NCI-H2029 treated with DMSO at 0.1 percent for 48 hours (cell line): ENCODE data around the gene MRTFA.
"Not testable (repeated sequence)": the region's sequence is repeated elsewhere in the genome, so short reads cannot be mapped to it uniquely, and the experiment has no call there.

Experiments
- DNase-seq: peaks from one replicate; lab custom pipeline; 2025; lab: John Stamatoyannopoulos, UW

Gene MRTFA

DNA sequence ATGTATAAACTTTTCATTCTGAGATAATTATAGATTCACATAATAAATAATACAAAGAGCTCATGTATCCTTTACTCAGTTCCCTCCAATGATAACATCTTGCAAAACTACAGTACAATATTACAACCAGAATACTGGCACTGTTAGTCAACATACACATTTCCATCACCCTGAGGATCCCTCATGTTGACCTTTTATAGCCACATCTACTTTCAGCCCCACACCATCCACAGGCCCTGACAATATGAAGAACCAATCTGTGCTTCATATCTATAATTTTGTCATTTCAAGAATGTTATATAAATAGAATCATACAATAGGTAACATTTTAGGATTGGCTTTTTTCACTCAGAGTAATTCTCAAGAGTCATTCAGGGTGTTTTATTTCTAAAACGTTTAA, 115.5 kb downstream of the MRTFA start:
- DNase-seq, result no peak

- DNase-seq, result no peak
These were observed 116.0 kb downstream of the MRTFA start for GRCh38 chr22:40520562-40520961.

- no peak for DNase-seq
These were observed 116.6 kb downstream of the MRTFA start for GRCh38 chr22:40519948-40520331.

DNA sequence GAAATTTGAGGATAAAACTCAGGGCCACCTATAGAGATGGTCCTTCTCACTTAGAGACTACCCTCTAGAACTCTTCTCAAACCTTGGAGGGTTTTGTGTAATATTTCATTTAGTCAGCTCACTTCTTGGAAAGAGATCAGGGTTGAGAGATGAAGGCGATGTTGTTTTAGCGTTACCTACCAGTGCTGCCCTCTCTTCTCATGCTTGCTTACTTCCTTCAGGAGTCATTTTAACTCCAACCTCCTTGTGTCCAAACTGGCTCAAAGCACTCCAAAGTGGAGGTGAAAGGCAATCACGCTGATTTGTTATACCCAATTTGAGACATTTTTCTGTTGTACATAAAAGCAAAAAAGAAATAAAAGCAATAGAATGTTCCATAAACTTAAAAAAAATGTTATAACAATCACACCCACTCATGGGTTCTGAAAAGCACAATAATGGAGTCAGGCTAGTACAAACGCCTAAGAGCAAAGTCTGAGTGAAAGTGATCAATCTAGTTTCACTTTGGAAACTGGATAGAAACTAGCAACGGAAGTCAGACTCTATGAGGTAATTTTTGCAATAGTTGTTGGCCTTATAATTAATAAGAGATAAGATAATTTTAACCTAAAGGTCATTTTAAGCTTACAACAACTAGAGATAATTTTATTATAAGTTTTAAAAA, 117.1 kb downstream of the MRTFA start:
- no peak for DNase-seq

- DNase-seq, result no peak
These were observed 117.7 kb downstream of the MRTFA start for GRCh38 chr22:40518840-40519239.

DNA sequence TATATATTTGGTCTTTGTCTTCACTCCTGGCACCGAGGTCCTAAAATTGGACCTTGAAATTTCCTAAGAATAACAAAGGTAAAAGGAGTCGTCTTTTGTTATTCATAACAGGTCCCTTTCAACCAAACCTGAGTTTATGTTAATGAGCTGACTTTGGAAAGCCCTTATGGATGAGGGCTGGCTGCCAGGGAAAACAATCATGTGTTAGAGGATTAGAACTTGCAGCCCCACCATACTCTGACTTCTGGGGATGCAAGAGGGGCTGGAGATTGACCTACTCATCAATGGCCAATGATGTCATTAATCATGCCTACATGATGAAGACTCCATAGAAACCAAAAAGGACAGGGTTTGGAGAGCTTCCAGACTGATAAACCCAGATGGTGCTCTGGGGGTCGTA, 118.9 kb downstream of the MRTFA start:
- DNase-seq, result no peak

DNA sequence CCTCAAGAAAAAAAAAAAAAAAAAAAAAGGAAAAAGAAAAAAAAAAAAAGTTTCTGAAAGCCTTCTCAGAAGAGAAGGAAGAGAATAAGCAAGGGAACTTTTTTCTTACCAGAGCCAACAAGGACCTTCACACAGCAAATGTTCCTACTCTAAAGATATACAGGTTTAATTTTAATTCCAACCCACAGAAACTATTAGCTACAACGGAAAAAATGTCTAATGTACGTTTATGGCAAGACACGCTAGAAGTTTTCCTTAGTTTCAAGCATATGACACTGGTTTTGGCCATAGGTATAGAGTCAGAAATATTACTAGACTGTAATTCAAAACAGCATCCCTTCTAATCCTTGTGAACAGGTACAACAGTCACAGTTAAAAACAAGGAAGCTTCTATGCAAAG, 120.1 kb downstream of the MRTFA start:
- no peak for DNase-seq

GRCh38 chr22:40512426-40513136, 123.9 kb downstream of the MRTFA start:
- no peak for DNase-seq

DNA sequence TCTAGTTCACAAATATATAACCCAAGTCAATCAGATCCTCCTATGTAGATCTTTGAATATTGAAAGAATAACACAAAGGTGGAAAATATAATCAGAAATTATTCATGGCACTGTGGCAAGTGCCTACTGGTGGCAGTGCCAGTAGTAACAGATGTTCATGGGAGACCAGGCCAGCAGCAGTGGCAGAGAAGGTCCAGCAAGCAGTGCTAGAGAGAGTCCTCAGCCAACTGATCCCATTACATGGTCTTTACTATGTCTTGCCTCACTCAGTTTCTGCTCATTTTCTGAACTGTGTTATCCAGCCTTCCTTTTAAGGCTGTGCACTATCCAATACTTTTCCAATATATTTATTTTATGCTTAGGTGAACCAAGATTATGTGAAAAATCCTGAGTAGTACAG, 124.9 kb downstream of the MRTFA start:
- DNase-seq, result no peak

- no peak for DNase-seq
These were observed 125.7 kb downstream of the MRTFA start for GRCh38 chr22:40510631-40511364.

- no peak for DNase-seq
These were observed 127.0 kb downstream of the MRTFA start for GRCh38 chr22:40509401-40510134.

DNA sequence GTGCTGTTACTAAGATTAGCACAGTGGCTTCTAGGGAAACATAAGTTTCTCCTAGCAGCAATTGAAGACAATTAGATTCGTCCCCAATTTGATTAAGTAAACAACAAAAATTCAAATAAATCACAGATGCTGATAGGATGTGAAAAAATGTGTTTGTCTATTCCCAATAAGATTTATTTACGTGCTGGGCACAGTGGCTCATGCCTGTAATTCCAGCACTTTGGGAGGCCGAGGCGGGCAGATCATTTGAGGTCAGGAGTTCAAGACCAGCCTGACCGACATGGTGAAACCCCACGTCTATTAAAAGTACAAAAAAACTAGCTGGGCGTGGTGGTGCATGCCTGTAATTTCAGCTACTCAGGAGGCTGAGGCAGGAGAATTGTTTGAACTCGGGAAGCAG, 128.5 kb downstream of the MRTFA start:
- DNase-seq, result not testable (repeated sequence)

DNA sequence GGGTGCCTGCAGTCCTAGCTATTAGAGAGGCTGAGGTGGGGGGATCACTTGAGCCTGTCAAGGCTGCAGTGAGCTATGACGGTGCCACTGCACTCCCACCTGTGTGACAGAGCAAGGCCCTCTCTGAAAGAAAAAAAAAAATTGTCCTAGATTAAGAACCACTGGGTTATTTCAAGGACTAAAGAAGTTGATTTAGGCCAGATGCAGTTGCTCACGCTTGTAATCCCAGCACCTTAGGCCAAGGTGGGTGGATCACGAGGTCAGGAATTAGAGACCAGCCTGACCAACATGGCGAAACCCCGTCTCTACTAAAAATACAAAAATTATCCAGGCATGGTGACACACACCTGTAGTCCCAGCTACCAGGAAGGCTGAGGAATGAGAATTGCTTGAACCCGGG, 129.0 kb downstream of the MRTFA start:
- no peak for DNase-seq

DNA sequence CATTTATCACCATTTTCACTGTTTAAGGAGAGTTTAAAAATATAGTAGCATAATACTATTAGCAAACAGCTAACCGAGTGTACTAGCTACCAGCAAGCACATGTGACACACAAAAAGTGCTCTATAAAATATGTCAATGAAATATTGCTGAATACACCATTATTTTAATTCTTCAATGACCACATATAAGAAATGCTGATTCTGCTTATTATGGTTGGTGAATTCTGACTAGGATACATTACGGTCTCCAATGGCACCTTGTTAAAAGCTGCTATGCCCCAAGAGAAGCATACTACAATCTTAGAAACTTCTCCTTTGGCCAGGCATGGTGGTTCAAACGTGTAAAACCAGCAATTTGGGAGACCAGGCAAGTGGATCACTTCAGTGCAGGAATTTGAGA, 129.8 kb downstream of the MRTFA start:
- no peak for DNase-seq

- no peak for DNase-seq
These were observed 132.0 kb downstream of the MRTFA start for GRCh38 chr22:40504285-40505249.

GRCh38 chr22:40502919-40503318, 133.6 kb downstream of the MRTFA start:
- no peak for DNase-seq

DNA sequence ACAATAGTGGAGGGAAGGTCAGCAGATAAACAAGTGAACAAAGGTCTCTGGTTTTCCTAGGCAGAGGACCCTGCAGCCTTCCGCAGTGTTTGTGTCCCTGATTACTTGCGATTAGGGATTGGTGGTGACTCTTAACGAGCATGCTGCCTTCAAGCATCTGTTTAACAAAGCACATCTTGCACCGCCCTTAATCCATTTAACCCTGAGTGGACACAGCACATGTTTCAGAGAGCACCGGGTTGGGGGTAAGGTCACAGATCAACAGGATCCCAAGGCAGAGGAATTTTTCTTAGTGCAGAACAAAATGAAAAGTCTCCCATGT, 136.1 kb downstream of the MRTFA start:
- not testable (repeated sequence) for DNase-seq

DNA sequence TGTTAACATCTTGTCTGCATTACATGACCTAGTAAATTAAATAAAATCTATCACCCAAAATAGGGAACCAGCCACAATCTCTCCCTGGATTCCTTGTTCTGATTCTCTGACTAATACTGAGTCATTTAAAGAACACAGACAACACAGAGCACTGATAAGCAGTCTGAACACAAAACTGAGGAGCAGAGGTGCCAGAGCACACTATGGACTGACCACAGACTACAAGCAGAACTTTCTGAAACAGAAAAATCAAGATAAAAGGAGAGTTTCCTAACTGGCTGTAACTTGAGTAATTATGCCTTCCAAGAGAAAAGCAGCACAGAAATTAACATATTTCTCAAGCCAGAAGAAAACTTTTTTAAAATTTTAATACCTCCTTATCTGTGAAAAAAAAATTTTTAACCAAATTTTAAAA, 137.3 kb downstream of the MRTFA start:
- no peak for DNase-seq

DNA sequence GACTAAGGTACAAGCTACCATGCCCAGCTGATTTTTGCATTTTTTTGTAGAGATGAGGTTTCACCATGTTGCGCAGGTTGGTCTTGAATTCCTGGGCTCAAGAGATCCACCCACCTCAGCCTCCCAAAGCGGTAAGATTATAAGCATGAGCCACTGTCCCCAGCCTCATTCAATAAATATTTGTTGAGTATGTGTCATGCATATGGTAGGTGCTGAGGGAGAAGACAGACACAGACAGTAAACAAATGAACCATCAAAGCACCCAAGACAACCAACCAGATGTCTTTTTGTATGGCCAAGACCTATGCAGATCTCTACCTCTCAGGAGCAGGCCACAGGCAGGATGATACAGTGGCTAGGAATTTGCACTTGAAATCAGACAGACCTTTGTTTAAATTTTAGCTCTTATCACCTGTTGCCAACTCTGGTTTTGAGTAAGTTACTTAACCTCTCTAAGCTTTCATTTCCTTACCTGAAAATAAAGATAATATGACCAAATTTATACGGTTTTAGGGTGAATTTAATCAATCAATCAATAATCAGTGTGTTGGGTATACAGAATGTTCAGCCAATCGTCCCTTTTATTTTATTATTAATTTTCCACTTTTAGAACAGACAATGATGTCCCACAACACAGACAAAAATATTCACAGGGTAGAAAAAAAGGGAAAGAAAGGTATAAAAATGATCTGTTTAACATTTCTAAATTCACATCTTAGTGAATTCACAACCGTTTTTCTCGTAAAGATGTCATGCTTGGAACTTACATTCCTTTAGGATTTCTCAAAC, 137.9 kb downstream of the MRTFA start:
- DNase-seq, result peak; percentile 24

GRCh38 chr22:40493441-40493840, 143.1 kb downstream of the MRTFA start:
- DNase-seq, result no peak
